Heart left ventricle (tissue), 13 donors: ENCODE data around the gene ADAMTSL1.

ENCODE experiments used
- CTCF ChIP-seq, 12 donors: fragments of 200-600 bp; sonication (generic) in 4 of 12; IDR thresholded peaks; one replicate each; pipeline versions ENCODE4 v1.5.0 to v1.8.0; 2018 to 2022; ENCODE audit warnings: antibody characterized with exemption in 12 of 12, mild to moderate bottlenecking in 5 of 12
- POLR2A ChIP-seq, 2 donors: fragments of 450-650 bp; IDR thresholded peaks; one replicate each; pipeline ENCODE4 v1.6.1; 2017; ENCODE audit warnings: antibody characterized with exemption in 2 of 2, mild to moderate bottlenecking in 2 of 2, moderate library complexity in 2 of 2
- donor health status: ischemic (EF 13 %, LVEDD 7.1; RV severe dilation, severe dysfunction).
- donor health status: DM: no; HTN: yes; CAD: no.
- donor health status: DM: no; HTN: no; CAD: no.
- donor health status: ischemic (EF 25% LVEDD 6.9; RV normal size, moderate dysfunction).
- donor health status: ischemic (EF 25% LVEDD 5.7; RV mildly dilated, moderate dysfunction).
- donor health status: ischemic (EF 35%, LVEDD 5.7; RV mildly dilated, moderate dysfunction).
- donor health status: nonischemic (EF 11% LVEDD 7.7; RV severe dilation, severe dysfunction).
- donor health status: DM: yes; HTN: yes; CAD: no.
- donor health status: PGD.
- donor health status: ischemic (EF 29% LVEDD 5.4; RV normal size, mild dysfunction).
- donor health status: nonischemic (EF 23%, LVEDD 6.1; RV moderate dilation, normal function).

- TF ChIP-seq POLR2A (IDR thresholded peaks at IDR 0.05) = no peak
- TF ChIP-seq CTCF (IDR thresholded peaks at IDR 0.05) = no peak
Observed at GRCh38 chr9:18448101-18448500, 25.9 kb upstream of the ADAMTSL1 start.
